NCI-H460 (cell line): ENCODE data around the gene ZCCHC3. TPM values are rescaled to one million over a fixed set of nuclear protein-coding genes. Genes with fewer than 3 reads are reported as not detected.

Experiments used
- DNase-seq: peaks from one replicate; pipeline ENCODE4 v3.0.0-alpha.2; 2016; ENCODE audit warnings: low read depth; ENCODE audit errors: extremely low read depth
- total RNA-seq: library from RNA; depleted of rRNA; stranded (reverse); fragments of >200 nt; shearing (Covaris generic); gene quantifications from 2 replicates; pipeline ENCODE4 v1.2.3, GENCODE V29; 2014

The ZCCHC3 gene
- total RNA-seq, 1 experiment from 2014 or later = 20.9 TPM

- no peak for DNase-seq
These were observed 18.5 kb upstream of the ZCCHC3 start for GRCh38 chr20:278607-279571.

- DNase-seq = no peak
These were observed 13.2 kb upstream of the ZCCHC3 start for GRCh38 chr20:284172-284571.

GRCh38 chr20:286508-286907, 10.9 kb upstream of the ZCCHC3 start:
- DNase-seq = no peak

- no peak for DNase-seq
These were observed 8.2 kb upstream of the ZCCHC3 start for GRCh38 chr20:288956-289692.

- DNase-seq = no peak
These were observed 7.7 kb upstream of the ZCCHC3 start for GRCh38 chr20:289693-290083.

- peak; percentile 90 for DNase-seq
These were observed 7.1 kb upstream of the ZCCHC3 start, which contains the start of gene C20orf96 for GRCh38 chr20:290084-290831. Gene C20orf96, minus strand, starts transcription at chr20:290750. Its CDS starts 140 bp downstream, at chr20:290610.

- DNase-seq = no peak
These were observed 2.8 kb upstream of the ZCCHC3 start for GRCh38 chr20:294602-295001.

- no peak for DNase-seq
These were observed 1.6 kb upstream of the ZCCHC3 start for GRCh38 chr20:295804-296203.

- DNase-seq = peak; percentile 34
These were observed 780 bp downstream of the ZCCHC3 start for GRCh38 chr20:297925-298775.

GRCh38 chr20:298776-299391, 1.5 kb downstream of the ZCCHC3 start:
- no peak for DNase-seq

- DNase-seq = no peak
These were observed 3.1 kb downstream of the ZCCHC3 start for GRCh38 chr20:300345-300990.

GRCh38 chr20:301886-302848, 4.8 kb downstream of the ZCCHC3 start:
- no peak for DNase-seq

- DNase-seq = no peak
These were observed 8.4 kb downstream of the ZCCHC3 start for GRCh38 chr20:305745-306144.

GRCh38 chr20:308427-309038, 11.2 kb downstream of the ZCCHC3 start:
- DNase-seq = no peak

- DNase-seq = no peak
These were observed 12.0 kb downstream of the ZCCHC3 start for GRCh38 chr20:309306-309840.

GRCh38 chr20:309841-310644, 12.7 kb downstream of the ZCCHC3 start:
- DNase-seq = no peak
